Measurements from ENCODE around the gene DPP6.

The DPP6 gene

GRCh38 chr7:154530136-154530535, 477.9 kb downstream of the DPP6 start:
- DNase-seq (ENCODE audit: low read depth, low spot score): no peak

- no peak for DNase-seq (ENCODE audit: low read depth, low spot score)
Observed at GRCh38 chr7:154532771-154533170, 480.6 kb downstream of the DPP6 start.

- no peak for DNase-seq (ENCODE audit: low read depth, low spot score)
Observed at GRCh38 chr7:154540596-154540995, 488.4 kb downstream of the DPP6 start.

- DNase-seq (ENCODE audit: low read depth, low spot score): no peak
Observed at GRCh38 chr7:154541606-154542005, 489.4 kb downstream of the DPP6 start.

GRCh38 chr7:154546946-154547587, 494.9 kb downstream of the DPP6 start:
- DNase-seq (ENCODE audit: low read depth, low spot score): no peak

GRCh38 chr7:154553711-154554265, 501.6 kb downstream of the DPP6 start:
- no peak for DNase-seq (ENCODE audit: low read depth, low spot score)

GRCh38 chr7:154559454-154559853, 507.3 kb downstream of the DPP6 start:
- DNase-seq (ENCODE audit: low read depth, low spot score): no peak

DNA sequence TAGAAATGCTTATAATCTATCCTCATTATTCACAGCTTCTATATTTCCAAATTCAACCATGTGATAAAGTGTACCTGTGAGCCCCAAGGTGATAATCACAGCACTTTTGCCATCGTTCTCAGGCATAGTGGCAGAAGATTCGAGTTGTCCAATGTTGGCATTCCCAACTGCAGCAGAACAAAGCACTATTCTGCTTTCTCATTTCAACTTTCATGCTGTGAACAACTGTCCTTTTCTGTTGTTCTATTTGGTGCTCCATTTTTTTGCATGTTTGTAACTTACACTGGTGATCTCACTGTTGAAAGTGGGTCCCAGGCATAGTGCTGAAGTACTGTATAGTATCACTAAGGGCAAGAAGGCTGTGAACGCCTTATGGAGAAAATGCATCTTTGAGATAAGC, 512.5 kb downstream of the DPP6 start:
- no peak for DNase-seq (ENCODE audit: low read depth, low spot score)

DNA sequence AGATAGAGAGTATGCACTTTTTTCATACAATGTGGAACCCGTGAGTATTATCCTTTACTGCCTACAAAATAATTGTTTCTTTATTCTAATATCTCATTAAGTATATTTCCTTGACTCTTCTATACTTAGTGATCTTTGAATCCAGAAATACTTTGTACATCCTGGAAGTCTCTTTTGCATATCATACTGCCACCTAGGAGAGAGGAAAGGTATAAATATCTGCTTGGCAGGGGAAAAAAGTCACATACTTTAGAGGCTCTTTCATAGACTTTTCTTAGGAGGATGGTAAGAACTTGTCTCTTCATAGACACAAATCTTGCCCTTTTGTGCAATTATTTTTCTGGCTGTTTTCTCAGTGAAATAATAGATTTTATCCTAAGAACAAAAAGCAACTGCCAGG, 514.7 kb downstream of the DPP6 start:
- DNase-seq (ENCODE audit: low read depth, low spot score): no peak

DNA sequence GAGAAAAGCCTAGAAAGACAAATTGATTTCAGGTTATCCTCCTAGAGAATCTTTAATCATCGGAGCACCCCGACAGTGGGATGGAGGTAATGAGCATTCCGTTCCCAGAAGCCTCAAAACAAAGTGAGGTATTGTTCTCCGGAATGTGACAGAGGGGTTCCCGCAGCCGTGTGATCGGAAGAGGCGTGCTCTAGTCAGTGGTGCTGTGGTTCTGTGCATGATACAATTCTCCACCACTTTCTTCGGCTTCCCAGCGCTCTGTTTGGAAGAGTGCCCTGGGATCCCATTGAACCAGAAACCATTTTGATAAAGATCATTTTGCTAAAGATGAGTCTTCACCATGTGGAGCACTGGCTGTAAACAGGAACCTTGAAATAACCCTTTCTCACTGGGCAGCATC, 516.1 kb downstream of the DPP6 start:
- DNase-seq (ENCODE audit: low read depth, low spot score): no peak

DNA sequence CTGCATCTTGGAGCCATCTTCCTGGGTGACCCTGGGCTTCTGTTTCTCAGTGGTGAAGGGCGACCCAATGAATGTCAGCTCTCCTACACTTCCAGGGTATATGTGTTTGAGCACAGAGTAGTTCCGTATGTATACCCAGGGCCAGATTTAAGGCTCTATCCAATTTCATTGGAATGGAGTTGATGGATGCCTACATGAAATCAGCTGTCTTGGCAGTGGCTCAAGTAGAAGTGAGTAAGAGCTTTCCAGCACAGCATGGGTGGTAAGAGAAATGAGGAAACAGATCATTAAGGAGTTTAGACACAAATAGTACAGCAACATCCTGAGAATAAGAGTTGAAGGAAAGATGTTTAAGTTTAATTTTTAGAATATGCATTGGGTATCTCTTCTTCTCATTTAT, 517.7 kb downstream of the DPP6 start:
- no peak for DNase-seq (ENCODE audit: low read depth, low spot score)

DNA sequence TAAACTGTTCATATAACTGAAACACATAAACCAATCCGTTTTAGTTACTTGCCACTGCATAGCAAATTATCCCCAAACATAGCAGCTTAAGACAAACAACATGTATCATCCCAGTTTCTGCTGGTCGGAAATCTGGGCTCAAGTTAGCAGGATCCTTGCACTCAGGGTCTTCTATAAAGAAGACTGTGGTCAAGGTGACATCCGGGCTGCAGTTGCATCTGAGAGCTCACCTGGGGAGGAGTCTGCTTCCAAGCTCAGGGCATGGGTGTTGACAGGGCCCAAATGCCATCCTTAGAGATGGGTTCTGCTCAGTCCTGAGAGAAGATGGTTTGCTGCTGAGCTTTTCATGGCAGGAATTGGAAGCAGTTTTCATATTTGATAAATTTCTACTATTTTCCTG, 519.6 kb downstream of the DPP6 start:
- DNase-seq (ENCODE audit: low read depth, low spot score): no peak

- DNase-seq (ENCODE audit: low read depth, low spot score): no peak
Observed at GRCh38 chr7:154574235-154574634, 522.0 kb downstream of the DPP6 start.

- no peak for DNase-seq (ENCODE audit: low read depth, low spot score)
Observed at GRCh38 chr7:154575497-154575896, 523.3 kb downstream of the DPP6 start.

GRCh38 chr7:154576604-154577003, 524.4 kb downstream of the DPP6 start:
- DNase-seq (ENCODE audit: low read depth, low spot score): no peak

GRCh38 chr7:154577141-154577873, 525.1 kb downstream of the DPP6 start:
- no peak for DNase-seq (ENCODE audit: low read depth, low spot score)

DNA sequence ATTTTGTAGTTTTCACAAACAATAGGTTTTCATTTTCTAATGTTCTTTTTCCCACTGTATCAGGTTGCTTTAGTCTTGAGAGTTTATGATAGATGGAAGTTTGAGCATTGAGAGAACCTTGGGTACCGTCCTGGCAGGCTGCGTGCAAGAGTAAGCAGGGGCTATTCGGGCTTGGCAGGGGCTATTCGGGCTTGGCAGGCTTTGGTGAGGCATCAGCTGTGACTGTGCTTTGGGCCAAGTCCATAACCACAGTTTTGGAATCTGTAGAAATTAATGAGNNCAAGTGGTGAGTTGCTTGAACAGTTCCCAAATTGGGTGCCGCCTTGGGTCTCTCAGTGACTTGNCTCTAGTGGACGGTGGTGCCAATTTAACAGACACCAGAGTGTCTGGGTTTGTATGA, 526.1 kb downstream of the DPP6 start:
- no peak for DNase-seq (ENCODE audit: low read depth, low spot score)

- no peak for DNase-seq (ENCODE audit: low read depth, low spot score)
Observed at GRCh38 chr7:154579711-154580110, 527.5 kb downstream of the DPP6 start.

DNA sequence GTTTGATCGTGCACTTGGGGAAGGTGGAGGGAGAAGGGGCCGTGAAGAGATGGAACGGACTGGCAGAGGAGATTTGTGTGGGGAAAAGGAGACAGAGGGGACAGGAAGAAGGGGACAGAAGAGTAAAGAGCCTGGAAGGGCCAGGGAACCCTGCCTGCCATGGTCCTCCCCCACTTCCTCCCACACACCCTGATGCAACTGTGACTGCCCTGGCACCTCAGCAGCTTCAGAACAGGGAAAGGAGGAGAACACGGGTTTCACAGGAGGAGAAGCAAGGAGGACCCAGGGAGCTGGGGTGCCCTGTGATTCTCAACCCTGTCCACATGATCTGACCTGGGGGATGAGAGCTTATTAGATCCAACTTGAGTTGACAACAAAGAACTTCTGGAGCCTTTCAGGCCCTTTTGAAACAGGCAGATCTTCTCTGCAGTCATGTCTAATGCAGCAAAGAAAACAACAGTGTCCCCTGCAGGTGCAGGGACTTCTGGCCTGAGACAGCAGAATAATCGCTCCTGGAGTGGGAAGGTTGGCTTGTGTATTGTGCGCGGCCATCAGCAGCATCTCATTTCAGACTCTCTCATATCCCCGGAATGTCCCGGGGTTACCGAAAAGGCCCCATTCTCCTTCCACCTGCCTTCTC, 529.2 kb downstream of the DPP6 start:
- no peak for DNase-seq (ENCODE audit: low read depth, low spot score)

- no peak for DNase-seq (ENCODE audit: low read depth, low spot score)
Observed at GRCh38 chr7:154583454-154583853, 531.3 kb downstream of the DPP6 start.

DNA sequence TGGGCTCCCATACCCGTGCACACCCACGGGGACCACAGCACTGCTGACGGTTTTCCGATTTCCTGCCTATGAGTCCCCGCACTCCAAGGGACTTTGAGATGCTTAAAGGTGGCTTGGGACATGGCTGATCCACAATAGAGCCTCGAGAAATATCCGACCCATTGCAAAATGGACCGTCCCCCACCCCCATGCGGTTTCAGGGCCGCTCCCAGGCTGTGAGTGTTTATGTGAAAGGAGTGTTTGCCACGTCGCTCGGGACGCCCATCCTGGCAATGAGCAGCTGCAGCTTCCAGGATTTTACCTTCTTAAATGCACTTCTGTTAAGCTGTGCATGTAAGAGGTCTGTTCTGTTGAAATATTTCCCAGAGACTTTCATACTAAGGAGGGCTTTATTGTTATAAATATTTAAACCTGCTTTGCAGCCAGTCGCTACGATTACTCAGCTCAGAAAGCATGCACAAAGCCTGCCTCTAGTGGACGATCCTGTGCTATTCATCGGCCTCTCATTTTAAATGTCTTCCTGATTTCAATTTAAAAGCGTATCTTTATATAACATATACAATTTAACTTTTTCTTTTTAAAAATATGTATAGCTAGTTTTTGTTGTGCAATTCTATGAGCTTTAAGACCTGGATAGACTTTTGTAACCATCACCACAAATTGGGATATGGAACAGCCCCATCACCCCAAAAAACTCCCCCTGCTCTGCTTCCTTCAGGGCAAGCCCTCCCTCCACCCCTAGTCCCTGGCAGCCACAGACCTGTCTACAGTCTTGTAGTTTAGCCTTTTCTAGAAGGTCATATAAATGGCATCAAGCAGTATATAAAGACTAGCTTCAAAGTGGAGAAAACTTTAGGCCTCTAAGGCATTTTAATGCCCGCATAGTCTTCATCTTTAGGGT, 532.4 kb downstream of the DPP6 start:
- no peak for DNase-seq (ENCODE audit: low read depth, low spot score)

DNA sequence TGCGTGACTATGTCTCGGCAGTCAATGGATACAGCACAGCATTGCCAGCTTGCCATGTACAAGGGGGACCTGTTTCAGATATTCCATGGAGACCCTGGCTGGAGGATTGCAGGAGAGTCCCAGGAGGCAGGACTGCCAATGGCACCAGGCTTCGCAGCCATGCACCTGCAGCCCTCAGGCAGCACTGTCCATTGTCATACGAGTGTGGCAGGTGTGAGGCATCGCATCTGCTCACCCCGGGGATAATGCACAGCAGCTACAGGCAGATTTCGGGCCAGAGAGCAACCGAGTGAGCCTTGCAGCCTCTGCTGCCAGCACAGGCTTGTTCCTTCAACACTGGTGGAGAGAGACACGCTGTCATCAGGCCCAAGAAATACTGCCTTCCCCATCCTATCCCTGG, 535.6 kb downstream of the DPP6 start:
- no peak for DNase-seq (ENCODE audit: low read depth, low spot score)
